NCI-H82 treated with DMSO at 0.1 percent for 48 hours (cell line): ENCODE results near the gene TMEM116.
"Not testable (repeated sequence)": the region's sequence is repeated elsewhere in the genome, so short reads cannot be mapped to it uniquely, and the experiment has no call there.

ENCODE experiments used
- DNase-seq: peaks from one replicate; lab custom pipeline; 2025; ENCODE audit not compliant: unreplicated experiment; lab: John Stamatoyannopoulos, UW

The TMEM116 gene

DNA sequence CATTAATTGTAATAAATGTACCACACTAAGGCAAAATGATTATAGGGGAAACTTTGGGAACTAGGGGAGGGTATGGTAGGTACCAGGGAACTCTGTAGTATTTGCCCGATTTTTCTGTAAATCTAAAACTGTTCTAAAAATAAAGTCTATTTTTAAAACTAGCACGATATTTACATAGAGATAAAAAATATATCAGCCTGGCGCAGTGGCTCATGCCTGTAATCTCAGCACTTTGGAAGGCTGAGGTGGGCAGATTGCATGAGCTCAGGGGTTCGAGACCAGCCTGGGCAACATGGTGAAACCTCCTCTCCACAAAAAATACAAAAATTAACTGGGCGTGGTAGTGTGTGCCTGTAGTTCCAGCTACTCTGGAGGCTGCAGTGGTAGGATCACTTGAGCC is 32.4 kb downstream of the TMEM116 start:
- no peak for DNase-seq

- DNase-seq: no peak
Measured at GRCh38 chr12:111978545-111978944, 34.4 kb downstream of the TMEM116 start.

- DNase-seq: no peak
Measured at GRCh38 chr12:111976860-111977259, 36.1 kb downstream of the TMEM116 start.

- no peak for DNase-seq
Measured at GRCh38 chr12:111976291-111976690, 36.7 kb downstream of the TMEM116 start.

GRCh38 chr12:111975161-111975931 is 37.6 kb downstream of the TMEM116 start:
- no peak for DNase-seq

GRCh38 chr12:111971800-111972199 is 41.2 kb downstream of the TMEM116 start:
- DNase-seq: no peak

DNA sequence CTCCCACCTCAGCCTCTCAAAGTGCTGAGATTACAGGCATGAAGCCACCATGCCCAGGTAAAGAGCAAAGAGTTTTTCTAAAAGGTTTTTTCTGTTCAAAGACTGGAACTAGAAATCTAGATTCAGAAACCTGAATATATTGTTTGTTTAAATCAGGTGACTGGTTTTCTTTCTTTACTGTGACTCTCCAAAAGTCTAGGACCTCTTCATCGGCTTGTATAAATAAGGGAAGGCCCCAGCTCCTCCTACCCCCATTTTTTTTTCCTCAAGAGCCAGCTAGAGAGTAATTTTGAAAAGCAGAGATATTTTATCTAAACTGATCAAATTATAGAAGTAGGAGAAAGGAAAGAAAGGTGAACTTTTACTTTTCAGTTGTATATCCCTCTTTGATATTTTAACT is 48.0 kb downstream of the TMEM116 start:
- DNase-seq: no peak

GRCh38 chr12:111959518-111959917 is 53.4 kb downstream of the TMEM116 start:
- DNase-seq: not testable (repeated sequence)

DNA sequence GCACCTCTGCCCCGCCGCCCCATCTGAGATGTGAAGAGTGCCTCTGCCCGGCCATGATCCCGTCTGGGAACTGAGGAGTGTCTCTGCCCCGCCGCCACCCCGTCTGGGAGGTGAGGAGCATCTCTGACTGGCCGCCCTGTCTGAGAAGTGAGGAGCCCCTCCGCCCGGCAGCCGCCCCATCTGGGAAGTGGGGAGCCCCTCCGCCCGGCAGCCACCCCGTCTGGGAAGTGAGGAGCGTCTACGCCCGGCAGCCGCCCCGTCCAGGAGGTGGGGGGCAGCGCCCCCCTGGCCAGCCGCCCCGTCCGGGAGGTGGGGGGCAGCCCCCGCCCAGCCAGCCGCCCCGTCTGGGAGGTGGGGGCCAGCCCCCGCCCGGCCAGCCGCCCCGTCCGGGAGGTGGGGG is 55.7 kb downstream of the TMEM116 start:
- DNase-seq: not testable (repeated sequence)

- no peak for DNase-seq
Measured at GRCh38 chr12:111954969-111955368, 58.0 kb downstream of the TMEM116 start.

- DNase-seq: no peak
Measured at GRCh38 chr12:111953455-111953854, 59.5 kb downstream of the TMEM116 start.

DNA sequence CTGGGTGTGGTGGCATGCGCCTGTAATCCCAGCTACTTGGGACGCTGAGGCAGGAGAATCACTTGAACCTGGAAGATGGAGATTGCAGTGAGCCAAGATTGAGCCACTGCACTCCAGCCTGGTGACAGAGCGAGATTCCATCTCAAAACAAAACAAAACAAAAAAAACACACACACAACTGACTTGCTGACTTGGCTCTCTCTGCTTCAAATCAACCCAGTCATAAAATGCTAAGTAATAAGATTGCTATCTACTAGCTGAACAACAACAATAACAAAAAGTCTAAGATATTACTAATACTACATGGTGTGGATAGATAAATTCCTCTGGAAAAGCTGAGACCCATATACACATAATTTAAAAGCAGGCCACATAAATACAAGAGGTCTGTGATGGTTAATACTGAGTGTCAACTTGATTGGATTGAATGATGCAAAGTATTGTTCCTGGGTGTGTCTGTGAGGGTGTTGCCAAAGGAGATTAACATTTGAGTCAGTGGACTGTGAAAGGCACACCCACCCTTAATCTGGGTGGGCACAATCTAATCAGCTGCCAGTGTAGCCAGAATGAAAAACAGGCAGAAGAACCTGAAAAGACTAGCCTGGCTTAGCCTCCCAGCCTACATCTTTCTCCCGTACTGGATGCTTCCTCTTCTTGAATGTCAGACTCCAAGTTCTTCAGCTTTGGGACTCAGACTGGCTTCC is 60.7 kb downstream of the TMEM116 start:
- not testable (repeated sequence) for DNase-seq

DNA sequence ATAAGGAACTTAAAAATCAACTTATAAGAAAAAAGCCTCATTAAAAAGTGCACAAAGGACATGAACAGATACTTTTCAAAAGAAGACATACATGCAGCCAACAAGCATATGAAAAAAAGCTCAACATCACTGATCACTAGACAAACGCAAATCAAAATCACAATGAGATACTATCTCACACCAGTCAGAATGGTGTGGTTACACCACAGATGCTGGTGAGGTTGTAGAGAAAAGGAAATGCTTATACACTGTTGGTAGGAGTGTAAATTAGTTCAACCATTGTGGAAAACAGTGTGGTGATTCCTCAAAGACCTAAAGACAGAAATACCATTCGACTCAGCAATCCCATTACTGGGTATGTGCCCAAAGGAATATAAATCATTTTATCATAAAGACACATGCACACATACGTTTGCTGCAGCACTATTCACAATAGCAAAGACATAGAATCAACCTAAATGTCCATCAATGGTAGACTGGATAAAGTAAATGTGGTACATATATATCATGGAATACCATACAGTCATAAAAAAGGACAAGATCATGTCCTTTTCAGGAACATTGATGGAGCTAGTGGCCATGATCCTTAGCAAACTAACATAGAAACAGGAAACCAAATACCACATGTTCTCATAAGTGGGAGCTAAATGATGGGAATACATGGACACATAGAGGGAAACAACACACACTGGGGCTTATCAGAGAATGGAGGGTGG is 61.8 kb downstream of the TMEM116 start:
- DNase-seq: not testable (repeated sequence)

DNA sequence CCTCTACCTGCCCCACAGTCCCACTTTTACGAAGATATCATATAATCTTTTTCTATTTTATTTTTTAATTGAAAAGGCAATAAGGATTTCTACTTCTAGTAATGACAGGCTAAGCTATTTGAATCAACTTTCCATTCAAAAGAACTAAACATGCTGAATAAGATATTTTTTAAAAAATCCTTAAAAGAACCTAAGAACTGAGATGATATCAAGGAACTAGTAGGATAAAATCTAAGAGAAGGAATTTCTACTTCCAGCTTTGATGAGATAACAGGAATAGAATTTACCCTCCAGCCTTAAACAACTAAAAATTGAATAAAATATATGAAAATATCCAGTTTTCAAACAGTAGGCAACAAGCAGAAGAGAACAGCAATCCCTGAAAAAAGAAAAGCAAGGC is 69.0 kb downstream of the TMEM116 start:
- DNase-seq: no peak

DNA sequence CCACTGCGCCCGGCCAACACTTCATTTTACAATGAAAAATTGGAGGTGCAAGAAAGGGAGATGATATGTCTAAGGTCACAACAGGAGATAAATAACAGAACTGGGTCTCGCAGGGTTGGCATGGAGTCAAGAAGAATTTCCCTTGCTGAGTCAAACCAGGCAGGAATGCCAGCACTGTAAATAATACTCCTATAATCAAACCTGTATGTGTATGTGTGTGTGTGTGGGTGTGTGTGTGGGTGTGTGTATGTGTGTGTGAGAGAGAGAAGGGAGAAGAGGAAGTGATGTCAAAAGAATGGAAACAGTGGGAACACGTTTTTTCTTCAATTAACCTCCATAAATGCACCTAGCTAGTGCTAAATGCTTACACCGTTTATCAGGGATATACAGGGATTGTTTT is 70.4 kb downstream of the TMEM116 start:
- no peak for DNase-seq

DNA sequence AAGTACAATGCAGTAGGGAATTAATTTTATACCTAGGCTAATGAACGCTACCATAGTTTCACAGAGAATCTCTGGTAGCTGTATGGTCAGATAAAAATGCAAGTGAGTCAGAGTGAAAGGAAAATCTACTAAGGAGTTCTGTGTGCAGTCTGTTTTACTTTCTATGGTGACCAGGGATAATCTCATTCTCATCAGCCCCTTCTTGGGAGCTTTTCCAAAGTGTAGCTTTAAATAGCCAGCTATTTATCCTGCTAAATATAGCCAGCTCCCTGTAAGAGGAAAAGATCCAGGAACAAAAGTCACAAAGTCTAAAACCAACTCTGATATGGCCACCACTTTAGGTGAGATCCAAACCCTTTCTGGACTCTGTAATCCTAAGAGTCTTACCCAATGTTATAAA is 75.5 kb downstream of the TMEM116 start:
- DNase-seq: no peak

- no peak for DNase-seq
Measured at GRCh38 chr12:111936869-111937268, 76.1 kb downstream of the TMEM116 start.

DNA sequence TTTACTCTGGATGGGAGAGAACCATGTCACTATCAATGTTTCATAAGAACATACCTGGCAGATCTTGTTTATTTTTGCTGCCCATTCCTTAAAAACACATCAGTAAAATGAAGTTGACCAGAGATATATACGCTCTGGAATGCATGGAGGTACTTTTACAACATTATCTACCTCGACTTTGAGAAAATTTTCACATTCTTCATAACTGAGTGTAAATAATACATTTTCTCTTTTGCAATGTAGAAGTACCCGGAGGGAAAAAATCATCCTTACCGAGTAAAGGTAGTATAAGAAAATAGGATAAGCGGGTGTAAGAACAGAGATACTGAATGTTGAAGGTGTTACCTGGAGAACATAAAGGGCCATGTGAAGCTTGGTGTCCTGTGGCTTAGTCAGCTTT is 80.7 kb downstream of the TMEM116 start:
- DNase-seq: no peak

DNA sequence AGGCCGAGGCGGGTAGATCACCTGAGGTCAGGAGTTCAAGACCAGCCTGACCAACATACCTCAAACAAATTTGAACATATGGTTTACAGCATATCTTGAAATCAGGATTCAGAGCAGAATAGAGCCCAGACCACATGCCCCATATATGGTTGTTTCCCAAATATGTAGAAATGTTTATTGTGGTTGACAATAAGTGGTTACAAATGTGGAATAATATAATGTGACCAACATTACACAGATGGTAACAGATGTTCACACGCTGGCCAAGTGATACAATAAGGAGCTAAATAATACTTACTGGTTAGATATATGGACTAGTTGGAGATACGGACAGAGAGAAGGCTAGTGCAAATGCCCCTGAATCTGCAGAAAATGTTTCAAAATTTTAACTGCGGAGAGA is 85.6 kb downstream of the TMEM116 start:
- DNase-seq: no peak

DNA sequence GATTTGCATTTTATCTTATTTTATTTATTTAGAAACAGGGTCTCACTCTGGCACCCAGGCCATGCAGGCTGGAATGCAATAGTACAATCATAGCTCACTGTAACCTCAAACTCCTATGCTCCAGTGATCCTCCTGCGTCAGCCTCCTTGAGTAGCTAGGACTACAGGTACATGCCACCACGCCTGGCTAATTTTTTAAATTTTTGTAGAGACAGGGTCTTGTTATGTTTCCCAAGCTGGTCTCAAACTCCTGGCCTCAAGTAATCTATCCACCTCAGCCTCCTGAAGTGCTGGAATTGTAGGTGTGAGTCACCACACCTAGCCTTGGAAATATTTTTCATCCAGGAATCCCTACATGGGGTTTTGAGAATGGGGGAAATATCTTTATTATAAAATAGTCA is 86.3 kb downstream of the TMEM116 start:
- DNase-seq: no peak

DNA sequence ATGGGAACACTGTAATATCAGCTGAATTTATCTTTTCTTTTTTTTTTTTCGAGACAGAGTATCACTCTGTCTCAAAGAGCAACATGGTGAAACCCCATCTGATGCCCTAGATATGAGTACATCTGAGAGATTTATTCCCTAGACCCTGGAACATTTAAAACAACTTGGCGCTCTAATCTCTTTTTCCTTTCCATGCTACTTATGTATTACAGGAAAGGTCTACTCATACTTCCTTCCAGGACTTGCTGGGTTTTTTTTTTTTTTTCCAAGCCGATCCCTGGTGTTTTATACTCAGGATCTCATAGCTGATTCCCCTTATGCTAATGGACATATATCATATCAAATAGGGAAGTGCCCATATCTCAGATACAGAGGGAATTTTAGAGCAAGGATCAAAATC is 87.8 kb downstream of the TMEM116 start:
- no peak for DNase-seq

DNA sequence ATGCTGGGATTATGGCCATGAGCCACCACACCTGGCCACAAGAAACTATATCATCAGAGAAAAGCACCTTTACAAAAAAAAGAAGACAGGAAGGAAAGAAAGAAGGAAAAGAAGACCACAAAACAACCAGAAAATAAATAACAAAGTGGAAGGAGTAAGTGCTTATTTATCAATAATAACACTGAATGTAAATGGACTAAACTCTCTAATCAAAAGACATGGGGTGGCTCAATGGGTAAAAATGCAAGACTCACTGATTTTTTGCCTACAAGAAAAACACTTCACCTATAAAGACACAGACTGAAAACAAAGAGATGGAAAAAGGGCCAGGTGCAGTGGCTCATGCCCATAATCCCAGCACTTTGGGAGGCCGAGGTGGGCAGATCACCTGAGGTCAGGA is 105.2 kb downstream of the TMEM116 start:
- no peak for DNase-seq
